Fibroblast of lung (primary cell): ENCODE results near the gene GPN1. TPM values are rescaled to one million over a fixed set of nuclear protein-coding genes. Genes with fewer than 3 reads are reported as not detected.

ENCODE experiments used
- DNase-seq, 2 donors: peaks; one replicate each; pipeline versions ENCODE4 v3.0.0 to v3.0.0-alpha.2; 2010; ENCODE audit warnings: low read depth in 2 of 2
- H2AFZ ChIP-seq: 2 replicates; pipeline ENCODE4 v1.5.1; 2012; ENCODE audit warnings: low read length, control low read depth, inconsistent platforms
- H3K27ac ChIP-seq: 2 replicates; pipeline ENCODE4 v1.5.1; 2011; ENCODE audit warnings: low read length, control low read depth; ENCODE audit not compliant: insufficient read depth
- H3K27me3 ChIP-seq: 2 replicates; pipeline ENCODE4 v1.5.1; 2011; ENCODE audit warnings: mild to moderate bottlenecking, low read length; ENCODE audit not compliant: control insufficient read depth, insufficient read depth
- H3K36me3 ChIP-seq: 2 replicates; pipeline ENCODE4 v1.5.1; 2011; ENCODE audit warnings: low read length; ENCODE audit not compliant: control insufficient read depth, insufficient read depth
- H3K4me1 ChIP-seq: 2 replicates; pipeline ENCODE4 v1.5.1; 2011; ENCODE audit warnings: low read length; ENCODE audit not compliant: control insufficient read depth, insufficient read depth; ENCODE audit errors: extremely low read depth
- H3K4me2 ChIP-seq: 2 replicates; pipeline ENCODE4 v1.5.1; 2011; ENCODE audit warnings: low read length, control low read depth; ENCODE audit not compliant: insufficient read depth; ENCODE audit errors: extremely low read depth
- H3K4me3 ChIP-seq, 4 experiments: fragments of 200-600 bp in 1 of 4; sonication (generic) in 1 of 4; replicated peaks in 1 of 4; 2 replicates each; pipeline ENCODE4 v1.5.1; 2011 to 2016; ENCODE audit warnings: low read length in 4 of 4, low read depth in 3 of 4, mild to moderate bottlenecking in 3 of 4, control low read depth in 2 of 4, inconsistent platforms in 1 of 4, mixed read lengths in 1 of 4; ENCODE audit not compliant: insufficient read depth in 1 of 4; ENCODE audit errors: control extremely low read depth in 1 of 4
- H3K79me2 ChIP-seq: 2 replicates; pipeline ENCODE4 v1.5.1; 2012; ENCODE audit warnings: mild to moderate bottlenecking, low read length, inconsistent platforms; ENCODE audit not compliant: control insufficient read depth, insufficient read depth
- H3K9ac ChIP-seq: 2 replicates; pipeline ENCODE4 v1.5.1; 2011; ENCODE audit warnings: mild to moderate bottlenecking, low read length, control low read depth; ENCODE audit not compliant: insufficient read depth
- H3K9me3 ChIP-seq: 2 replicates; pipeline ENCODE4 v1.5.1; 2012; ENCODE audit warnings: low read depth, low read length; ENCODE audit not compliant: control insufficient read depth, insufficient read depth
- H4K20me1 ChIP-seq: 2 replicates; pipeline ENCODE4 v1.5.1; 2011; ENCODE audit warnings: low read length; ENCODE audit not compliant: control insufficient read depth, insufficient read depth; ENCODE audit errors: extremely low read depth
- EZH2 ChIP-seq: IDR thresholded peaks from 2 replicates; pipeline ENCODE4 v1.5.1; 2012; ENCODE audit warnings: low read length, control low read depth, mild to moderate bottlenecking; ENCODE audit errors: missing control alignments
- polyA minus RNA-seq: library from RNA; depleted of rRNA, polyadenylated mRNA; stranded (reverse); fragments of >200 nt; gene quantifications from 2 replicates; pipeline ENCODE4 v1.2.3, GENCODE V29; 2011; ENCODE audit warnings: low replicate concordance
- polyA plus RNA-seq, 2 donors: library from polyadenylated mRNA; depleted of rRNA in 1 of 2; stranded (reverse) in 1 of 2; unstranded in 1 of 2; fragments of >200 nt; gene quantifications; 2 replicates each; pipeline ENCODE4 v1.2.1, GENCODE V29; 2011 to 2012; ENCODE audit warnings: missing spikeins in 1 of 2
- total RNA-seq: library from RNA; depleted of rRNA; stranded (reverse); fragments of >200 nt; gene quantifications from 2 replicates; pipeline ENCODE4 v1.2.1, GENCODE V29; 2014
- TF ChIP-seq, protein P1 (sequence below), 2 donors: IDR thresholded peaks in 1 of 2; conservative IDR thresholded peaks in 1 of 2; 1 replicate in 1 of 2; 2 replicates in 1 of 2; pipeline ENCODE4 v1.5.1; 2011 to 2012; ENCODE audit warnings: low read length in 2 of 2, control low read depth in 1 of 2, inconsistent platforms in 1 of 2, low read depth in 1 of 2, mild to moderate bottlenecking in 1 of 2

Gene GPN1
- total RNA-seq = 29.5 and 34.5 TPM in 2 replicates
- polyA plus RNA-seq = 60.9 and 65.1 TPM in 2 replicates
- 43.3 and 51.9 TPM in 2 replicates for polyA plus RNA-seq (2012)
- polyA minus RNA-seq = 14.1 and 19.7 TPM in 2 replicates

DNA sequence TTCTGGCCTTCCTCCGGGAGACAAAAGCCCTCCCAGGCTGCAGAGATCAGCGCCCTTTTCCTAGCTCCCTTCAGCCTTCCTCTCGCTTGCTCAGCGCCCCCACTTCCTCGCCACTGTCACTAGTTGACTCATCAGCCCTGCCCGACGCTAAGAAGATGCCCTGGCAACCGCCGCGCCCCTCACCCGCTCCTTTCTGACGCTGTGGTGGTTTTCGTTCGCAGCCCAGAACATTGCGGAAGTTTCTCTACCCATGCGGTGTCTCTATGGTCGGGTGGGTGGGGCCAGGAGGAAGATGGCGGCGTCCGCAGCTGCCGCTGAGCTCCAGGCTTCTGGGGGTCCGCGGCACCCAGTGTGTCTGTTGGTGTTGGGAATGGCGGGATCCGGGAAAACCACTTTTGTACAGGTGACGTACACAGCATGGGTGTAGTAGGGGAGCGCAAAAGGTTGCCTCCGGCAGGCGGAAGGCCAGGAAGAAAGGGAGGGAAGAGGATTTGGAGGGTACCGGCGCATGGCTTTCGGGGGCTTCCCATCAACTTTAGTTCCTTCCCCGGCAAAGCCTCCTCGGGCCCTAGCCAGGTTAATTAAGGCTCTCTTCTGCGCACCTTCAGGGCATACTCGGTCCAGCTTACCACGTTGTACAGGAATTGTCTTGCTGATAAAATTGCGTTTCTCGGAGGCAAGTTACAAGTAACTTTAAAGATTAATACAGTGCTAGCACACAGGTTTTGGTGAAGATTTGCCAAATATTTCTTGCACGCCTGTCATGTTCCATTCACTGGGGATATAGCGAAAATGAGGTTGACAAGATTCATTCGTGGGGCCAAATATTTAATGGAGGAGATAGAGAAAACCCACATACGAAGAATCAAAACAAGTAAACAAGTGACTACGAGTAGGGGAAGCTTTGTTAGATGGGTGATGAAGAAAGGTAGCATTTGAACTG, at the start of gene GPN1, which contains the start of gene CCDC121:
TSS of gene GPN1 (plus strand) at position 284 of the 943 bp plus-strand sequence. CDS start at position 293, 9 bp downstream.
TSS of gene CCDC121 (minus strand) at position 246 of the 943 bp plus-strand sequence. CDS start 1,213 bp downstream, outside the sequence.
- DNase-seq = peak; percentile 89 to 95
- no peaks in the 10 kb centered on the region for H3K9me3 ChIP-seq
- H3K79me2 ChIP-seq = peaks cover 8% of the 10 kb centered on the region
- H3K27me3 ChIP-seq = no peaks in the 10 kb centered on the region
- peak within 1 kb of the TSS; percentile 91 for H3K9ac ChIP-seq
- peak within 1 kb of the TSS; percentile 97 for H3K4me2 ChIP-seq
- H3K4me1 ChIP-seq = no peaks in the 10 kb centered on the region
- no peaks in the 10 kb centered on the region for H4K20me1 ChIP-seq
- H2AFZ ChIP-seq = peak within 1 kb of the TSS; percentile 96
- no peak for TF ChIP-seq EZH2
- TF ChIP-seq, protein P1, sequence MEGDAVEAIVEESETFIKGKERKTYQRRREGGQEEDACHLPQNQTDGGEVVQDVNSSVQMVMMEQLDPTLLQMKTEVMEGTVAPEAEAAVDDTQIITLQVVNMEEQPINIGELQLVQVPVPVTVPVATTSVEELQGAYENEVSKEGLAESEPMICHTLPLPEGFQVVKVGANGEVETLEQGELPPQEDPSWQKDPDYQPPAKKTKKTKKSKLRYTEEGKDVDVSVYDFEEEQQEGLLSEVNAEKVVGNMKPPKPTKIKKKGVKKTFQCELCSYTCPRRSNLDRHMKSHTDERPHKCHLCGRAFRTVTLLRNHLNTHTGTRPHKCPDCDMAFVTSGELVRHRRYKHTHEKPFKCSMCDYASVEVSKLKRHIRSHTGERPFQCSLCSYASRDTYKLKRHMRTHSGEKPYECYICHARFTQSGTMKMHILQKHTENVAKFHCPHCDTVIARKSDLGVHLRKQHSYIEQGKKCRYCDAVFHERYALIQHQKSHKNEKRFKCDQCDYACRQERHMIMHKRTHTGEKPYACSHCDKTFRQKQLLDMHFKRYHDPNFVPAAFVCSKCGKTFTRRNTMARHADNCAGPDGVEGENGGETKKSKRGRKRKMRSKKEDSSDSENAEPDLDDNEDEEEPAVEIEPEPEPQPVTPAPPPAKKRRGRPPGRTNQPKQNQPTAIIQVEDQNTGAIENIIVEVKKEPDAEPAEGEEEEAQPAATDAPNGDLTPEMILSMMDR (conservative IDR thresholded peaks at IDR 0.05 in 1 of 2, IDR thresholded peaks at IDR 0.05 in 1 of 2; ENCODE audit: low read depth in 1 of 2, low read length in 2 of 2) = no peak
- peak within 1 kb of the TSS; percentile 87 for H3K27ac ChIP-seq
- H3K4me3 ChIP-seq = peak within 1 kb of the TSS; percentile 73 to 92 (median 88)
- H3K36me3 ChIP-seq = no peaks in the 10 kb centered on the region

DNA sequence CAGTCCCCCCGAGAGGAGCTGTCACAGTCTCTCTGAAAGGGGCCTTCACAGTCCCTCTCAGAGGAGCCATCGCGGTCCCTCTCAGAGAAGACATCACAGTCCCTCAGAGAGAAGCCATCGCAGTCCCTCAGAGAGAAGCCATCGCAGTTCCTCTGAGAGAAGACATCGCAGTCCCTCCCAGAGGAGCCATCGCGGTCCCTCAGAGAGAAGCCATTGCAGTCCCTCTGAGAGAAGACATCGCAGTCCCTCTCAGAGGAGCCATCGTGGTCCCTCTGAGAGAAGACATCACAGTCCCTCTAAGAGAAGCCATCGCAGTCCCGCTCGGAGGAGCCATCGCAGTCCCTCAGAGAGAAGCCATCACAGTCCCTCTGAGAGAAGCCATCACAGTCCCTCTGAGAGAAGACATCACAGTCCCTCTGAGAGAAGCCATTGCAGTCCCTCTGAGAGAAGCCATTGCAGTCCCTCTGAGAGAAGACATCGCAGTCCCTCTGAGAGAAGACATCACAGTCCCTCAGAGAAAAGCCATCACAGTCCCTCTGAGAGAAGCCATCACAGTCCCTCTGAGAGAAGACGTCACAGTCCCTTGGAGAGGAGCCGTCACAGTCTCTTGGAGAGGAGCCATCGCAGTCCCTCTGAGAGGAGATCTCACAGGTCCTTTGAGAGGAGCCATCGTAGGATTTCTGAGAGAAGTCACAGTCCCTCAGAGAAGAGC, 47.3 kb upstream of the GPN1 start:
- H3K4me3 ChIP-seq = no peak overlapping the region
- TF ChIP-seq, protein P1 (conservative IDR thresholded peaks at IDR 0.05 in 1 of 2, IDR thresholded peaks at IDR 0.05 in 1 of 2; ENCODE audit: low read depth in 1 of 2, low read length in 2 of 2) = no peak
- TF ChIP-seq EZH2 = no peak
- DNase-seq = no peak
- no peak overlapping the region for H2AFZ ChIP-seq
- H3K9ac ChIP-seq = no peak overlapping the region
- H4K20me1 ChIP-seq = no peaks in the 10 kb centered on the region
- H3K4me2 ChIP-seq = no peak overlapping the region
- no peak overlapping the region for H3K27ac ChIP-seq
- H3K79me2 ChIP-seq = peaks cover 35% of the 10 kb centered on the region
- no peaks in the 10 kb centered on the region for H3K36me3 ChIP-seq
- no peaks in the 10 kb centered on the region for H3K9me3 ChIP-seq
- H3K27me3 ChIP-seq = no peaks in the 10 kb centered on the region
- peaks cover 2% of the 10 kb centered on the region for H3K4me1 ChIP-seq
